ENCODE results near the gene ZNF565. TPM values are rescaled to one million over a fixed set of nuclear protein-coding genes. Genes with fewer than 3 reads are reported as not detected.
A peak's percentile ranks its signal among the peaks of the same experiment; 100 is the strongest.
"Not testable (repeated sequence)": the region's sequence is repeated elsewhere in the genome, so short reads cannot be mapped to it uniquely, and the experiment has no call there.

Gene ZNF565
- polyA plus RNA-seq, 3 donors from 2014 or later, result 2.9 to 7.6 (median 2.9) TPM

GRCh38 chr19:36198119-36198518 lies 16.3 kb downstream of the ZNF565 start:
- Mint-ChIP-seq H3K36me3 (peaks cover 13 to 21% (median 17%) of the 10 kb centered on the region in 3 donors), H3K9me3 (no peaks in the 10 kb centered on the region), H3K4me3 (no peak overlapping the region), H3K27me3 (ENCODE audit: low read depth in 3 of 3) (peaks cover 0 to 1% (median 0%) of the 10 kb centered on the region in 3 donors), H3K27ac (no peak overlapping the region), H3K4me1 (no peaks in the 10 kb centered on the region)
- DNase-seq, result no peak

- H3K9me3 Mint-ChIP-seq, result no peaks in the 10 kb centered on the region
- no peak for DNase-seq
- H3K36me3 Mint-ChIP-seq, result peaks cover 17 to 24% (median 23%) of the 10 kb centered on the region in 3 donors
- no peak overlapping the region for H3K4me3 Mint-ChIP-seq
- H3K27me3 Mint-ChIP-seq (ENCODE audit: low read depth in 3 of 3), result peaks cover 0 to 1% (median 0%) of the 10 kb centered on the region in 3 donors
- peak overlapping the region in 1 of 6 donors; percentile 24 for H3K27ac Mint-ChIP-seq
- no peaks in the 10 kb centered on the region for H3K4me1 Mint-ChIP-seq
These were observed 18.2 kb downstream of the ZNF565 start for GRCh38 chr19:36196249-36196648.

GRCh38 chr19:36186722-36187121 lies 27.7 kb downstream of the ZNF565 start:
- H3K4me1 Mint-ChIP-seq; H3K27ac Mint-ChIP-seq; DNase-seq; H3K4me3 Mint-ChIP-seq; H3K27me3 Mint-ChIP-seq (ENCODE audit: low read depth in 3 of 3); H3K9me3 Mint-ChIP-seq: not testable (repeated sequence)
- H3K36me3 Mint-ChIP-seq, result peaks cover 10 to 16% (median 15%) of the 10 kb centered on the region in 3 donors

GRCh38 chr19:36183245-36183628 lies 31.2 kb downstream of the ZNF565 start:
- Mint-ChIP-seq H3K27me3 (ENCODE audit: low read depth in 3 of 3) (peaks cover 0 to 3% (median 0%) of the 10 kb centered on the region in 3 donors), H3K27ac (no peak overlapping the region), H3K9me3 (no peaks in the 10 kb centered on the region), H3K36me3 (peaks cover 6 to 11% (median 8%) of the 10 kb centered on the region in 3 donors), H3K4me3 (no peak overlapping the region), H3K4me1 (peaks cover 0 to 3% of the 10 kb centered on the region in 2 donors)
- no peak for DNase-seq

GRCh38 chr19:36182612-36183244 lies 31.7 kb downstream of the ZNF565 start:
- no peak overlapping the region for H3K27ac Mint-ChIP-seq
- peaks cover 6 to 11% (median 8%) of the 10 kb centered on the region in 3 donors for H3K36me3 Mint-ChIP-seq

GRCh38 chr19:36179077-36179476 lies 35.4 kb downstream of the ZNF565 start:
- H3K36me3 Mint-ChIP-seq; DNase-seq; H3K9me3 Mint-ChIP-seq; H3K27me3 Mint-ChIP-seq (ENCODE audit: low read depth in 3 of 3); H3K4me3 Mint-ChIP-seq; H3K4me1 Mint-ChIP-seq: not testable (repeated sequence)
- peak overlapping the region in 1 of 6 donors; percentile 62 for H3K27ac Mint-ChIP-seq

More at GRCh38 chr19:36182612-36183244, 31.7 kb downstream of the ZNF565 start:
- no peak overlapping the region for H3K4me3 Mint-ChIP-seq
- peaks cover 0 to 3% (median 0%) of the 10 kb centered on the region in 3 donors for H3K27me3 Mint-ChIP-seq (ENCODE audit: low read depth in 3 of 3)
- no peaks in the 10 kb centered on the region for H3K9me3 Mint-ChIP-seq
- no peak for DNase-seq
- peaks cover 0 to 3% of the 10 kb centered on the region in 2 donors for H3K4me1 Mint-ChIP-seq

- H3K27me3 Mint-ChIP-seq (ENCODE audit: low read depth in 3 of 3); H3K4me1 Mint-ChIP-seq: not testable (repeated sequence)
These were observed 40.6 kb downstream of the ZNF565 start for GRCh38 chr19:36173846-36174245.

GRCh38 chr19:36172852-36173251 lies 41.6 kb downstream of the ZNF565 start:
- Mint-ChIP-seq H3K4me3 (no peak overlapping the region), H3K27me3 (ENCODE audit: low read depth in 3 of 3) (peaks cover 0 to 7% (median 3%) of the 10 kb centered on the region in 3 donors), H3K9me3 (no peaks in the 10 kb centered on the region), H3K4me1 (peaks cover 4 to 6% of the 10 kb centered on the region in 2 donors), H3K27ac (no peak overlapping the region), H3K36me3 (no peaks in the 10 kb centered on the region)
- no peak for DNase-seq

More at GRCh38 chr19:36173846-36174245, 40.6 kb downstream of the ZNF565 start:
- H3K36me3 Mint-ChIP-seq, H3K9me3 Mint-ChIP-seq, H3K27ac Mint-ChIP-seq, DNase-seq, H3K4me3 Mint-ChIP-seq: not testable (repeated sequence)

- Mint-ChIP-seq H3K27me3 (ENCODE audit: low read depth in 3 of 3) (peaks cover 0 to 6% (median 3%) of the 10 kb centered on the region in 3 donors), H3K27ac (peak overlapping the region in 2 of 6 donors; percentile 56 to 84)
These were observed 45.2 kb downstream of the ZNF565 start for GRCh38 chr19:36169084-36169760.

GRCh38 chr19:36163813-36164212 lies 50.7 kb downstream of the ZNF565 start:
- Mint-ChIP-seq H3K4me3 (no peak overlapping the region), H3K27me3 (ENCODE audit: low read depth in 3 of 3) (no peaks in the 10 kb centered on the region), H3K4me1 (no peaks in the 10 kb centered on the region), H3K36me3 (no peaks in the 10 kb centered on the region), H3K9me3 (no peaks in the 10 kb centered on the region), H3K27ac (no peak overlapping the region)
- DNase-seq, result no peak

More at GRCh38 chr19:36169084-36169760, 45.2 kb downstream of the ZNF565 start:
- H3K4me1 Mint-ChIP-seq, result peaks cover 4 to 6% of the 10 kb centered on the region in 2 donors
- no peak for DNase-seq
- no peaks in the 10 kb centered on the region for H3K9me3 Mint-ChIP-seq
- H3K36me3 Mint-ChIP-seq, result no peaks in the 10 kb centered on the region
- no peak overlapping the region for H3K4me3 Mint-ChIP-seq

GRCh38 chr19:36160821-36161596 lies 53.5 kb downstream of the ZNF565 start:
- peaks cover 0 to 2% (median 0%) of the 10 kb centered on the region in 3 donors for H3K27me3 Mint-ChIP-seq (ENCODE audit: low read depth in 3 of 3)
- H3K36me3 Mint-ChIP-seq, result no peaks in the 10 kb centered on the region
- no peaks in the 10 kb centered on the region for H3K9me3 Mint-ChIP-seq
- DNase-seq, result no peak
- no peak overlapping the region for H3K4me3 Mint-ChIP-seq
- H3K27ac Mint-ChIP-seq, result no peak overlapping the region
- no peaks in the 10 kb centered on the region for H3K4me1 Mint-ChIP-seq

- Mint-ChIP-seq H3K9me3 (no peaks in the 10 kb centered on the region), H3K4me3 (no peak overlapping the region), H3K27me3 (ENCODE audit: low read depth in 3 of 3) (peaks cover 0 to 2% (median 1%) of the 10 kb centered on the region in 3 donors), H3K27ac (no peak overlapping the region), H3K4me1 (peaks cover 6 to 13% of the 10 kb centered on the region in 2 donors), H3K36me3 (peaks cover 5 to 19% (median 10%) of the 10 kb centered on the region in 3 donors)
- DNase-seq, result no peak
These were observed 61.3 kb downstream of the ZNF565 start for GRCh38 chr19:36153126-36153525.

GRCh38 chr19:36152352-36153091 lies 61.9 kb downstream of the ZNF565 start, which contains the start of gene COX7A1:
COX7A1 (minus strand) TSS chr19:36152447; CDS start chr19:36152407, 40 bp downstream.
- Mint-ChIP-seq H3K27me3 (ENCODE audit: low read depth in 3 of 3) (peaks cover 0 to 1% (median under 1%) of the 10 kb centered on the region in 3 donors), H3K36me3 (peaks cover 5 to 19% (median 10%) of the 10 kb centered on the region in 3 donors), H3K4me1 (peaks cover 6 to 13% of the 10 kb centered on the region in 2 donors), H3K27ac (peak within 1 kb of the TSS in 2 of 6 donors; percentile 40 to 49), H3K9me3 (no peaks in the 10 kb centered on the region), H3K4me3 (peak within 1 kb of the TSS in 2 of 5 donors; percentile 5 to 6)
- no peak for DNase-seq
